Vagina (tissue), 2 donors: ENCODE measurements around the gene SLC9A9.

Experiments
- CTCF ChIP-seq, 3 experiments: fragments of 450-650 bp in 2 of 3; fragments of 200-600 bp in 1 of 3; sonication (generic) in 1 of 3; IDR thresholded peaks; one replicate each; pipeline ENCODE4 v1.5.1; 2017 to 2019; ENCODE audit warnings: antibody characterized with exemption in 3 of 3, mild to moderate bottlenecking in 2 of 3, moderate library complexity in 2 of 3
- POLR2AphosphoS5 ChIP-seq, 2 donors: sonication (generic); formaldehyde crosslinking; IDR thresholded peaks; one replicate each; pipeline ENCODE4 v1.9.0; 2017; ENCODE audit warnings: antibody characterized with exemption in 2 of 2, mild to moderate bottlenecking in 2 of 2, low read depth in 1 of 2; ENCODE audit not compliant: insufficient read depth in 1 of 2

- TF ChIP-seq CTCF (IDR thresholded peaks at IDR 0.05) (no peak), POLR2AphosphoS5 (IDR thresholded peaks at IDR 0.05; ENCODE audit: insufficient read depth in 1 of 2, low read depth in 1 of 2) (no peak)
These were observed 77.9 kb downstream of the SLC9A9 start for GRCh38 chr3:143770391-143770790.
